OCI-LY7 (cell line): ENCODE measurements around the gene TLE3. TPM values are rescaled to one million over a fixed set of nuclear protein-coding genes. Genes with fewer than 3 reads are reported as not detected.

Experiments
- BruUV-seq: library from RNA; stranded (reverse); fragments of 400-500 nt; replicated peaks from 2 replicates; lab custom pipeline; 2021; lab: Mats Ljungman, UMichigan
- CTCF ChIA-PET: fragments of 300-600 bp; sonication (Branson Sonifier 250); formaldehyde crosslinking; loops from one replicate; lab custom pipeline; 2022; ENCODE audit warnings: antibody characterized with exemption; ENCODE audit not compliant: unreplicated experiment; lab: Charles Lee
- POLR2A ChIA-PET: fragments of 300-600 bp; sonication (Branson Sonifier 250); formaldehyde crosslinking; loops from one replicate; lab custom pipeline; 2022; ENCODE audit warnings: antibody characterized with exemption; lab: Charles Lee
- DNase-seq: peaks from one replicate; pipeline ENCODE4 v3.0.0-alpha.2; 2015; ENCODE audit warnings: low spot score
- H2AFZ ChIP-seq: fragments of 200-600 bp; sonication (generic), shearing (Covaris generic); 2 replicates; pipeline ENCODE4 v1.6.1; 2014; ENCODE audit warnings: mild to moderate bottlenecking, antibody characterized with exemption, low read length, moderate library complexity
- H3K27ac ChIP-seq: fragments of 200-600 bp; sonication (generic); 2 replicates; pipeline ENCODE4 v1.5.1; 2014; ENCODE audit warnings: mixed run types, low read depth, mild to moderate bottlenecking, moderate library complexity, low read length, inconsistent platforms; ENCODE audit not compliant: poor library complexity, severe bottlenecking
- H3K36me3 ChIP-seq: fragments of 200-600 bp; sonication (generic); 2 replicates; pipeline ENCODE4 v1.6.1; 2014; ENCODE audit warnings: mild to moderate bottlenecking, antibody characterized with exemption, low read length, moderate library complexity, mixed read lengths; ENCODE audit not compliant: insufficient read depth
- H3K4me1 ChIP-seq: fragments of 200-600 bp; sonication (generic); 2 replicates; pipeline ENCODE4 v1.5.1; 2014; ENCODE audit warnings: mild to moderate bottlenecking, low read length; ENCODE audit not compliant: insufficient read depth, poor library complexity, severe bottlenecking
- H3K4me2 ChIP-seq: fragments of 200-600 bp; sonication (generic); 2 replicates; pipeline ENCODE4 v1.6.1; 2014; ENCODE audit warnings: mild to moderate bottlenecking, low read length
- H3K4me3 ChIP-seq: fragments of 200-600 bp; sonication (generic); 2 replicates; pipeline ENCODE4 v1.5.1; 2014; ENCODE audit warnings: mild to moderate bottlenecking, low read depth, low read length; ENCODE audit not compliant: poor library complexity, severe bottlenecking
- H3K79me2 ChIP-seq: fragments of 200-600 bp; sonication (generic); 2 replicates; pipeline ENCODE4 v1.6.1; 2016; ENCODE audit warnings: low read depth, mild to moderate bottlenecking, low read length, moderate library complexity, mixed read lengths; ENCODE audit not compliant: insufficient read depth
- H3K9me2 ChIP-seq: fragments of 200-600 bp; sonication (generic); 2 replicates; pipeline ENCODE4 v1.6.1; 2016; ENCODE audit warnings: mild to moderate bottlenecking, low read length, mixed read lengths; ENCODE audit not compliant: insufficient read depth
- H3K9me3 ChIP-seq: fragments of 200-600 bp; sonication (generic); 2 replicates; pipeline ENCODE4 v1.6.1; 2014; ENCODE audit warnings: mild to moderate bottlenecking, mixed run types, low read length, mixed read lengths
- H4K20me1 ChIP-seq: fragments of 200-600 bp; sonication (generic); 2 replicates; pipeline ENCODE4 v1.6.1; 2014; ENCODE audit warnings: mild to moderate bottlenecking, antibody characterized with exemption, low read length, moderate library complexity, mixed read lengths; ENCODE audit not compliant: insufficient read depth
- EZH2phosphoT487 ChIP-seq: fragments of 200-600 bp; sonication (generic); IDR thresholded peaks from 2 replicates; pipeline ENCODE4 v1.6.1; 2018; ENCODE audit warnings: low read depth, borderline replicate concordance, mild to moderate bottlenecking, mixed run types, antibody characterized with exemption, low read length, moderate library complexity, mixed read lengths
- intact Hi-C: fragments of 100-400 bp; cut with micrococcal nuclease; formaldehyde crosslinking; loops from one replicate; pipeline ENCODE4 v1.10.0; 2022; ENCODE audit not compliant: unreplicated experiment
- total RNA-seq, 2 experiments: library from RNA; depleted of rRNA in 1 of 2; stranded (reverse); fragments of >200 nt in 1 of 2; shearing (Covaris generic) in 1 of 2; gene quantifications; 2 replicates each; pipeline ENCODE4 v1.2.3, GENCODE V29; 2014 to 2022
- TF ChIP-seq, protein P1 (sequence below): fragments of 200-600 bp; sonication (generic); conservative IDR thresholded peaks from 2 replicates; pipeline ENCODE4 v1.5.1; 2014; ENCODE audit warnings: mild to moderate bottlenecking, antibody characterized with exemption, low read length, moderate library complexity, mixed read lengths

The TLE3 gene
- total RNA-seq, 2 experiments from 2014 or later, result 31.9 to 37.9 TPM

DNA sequence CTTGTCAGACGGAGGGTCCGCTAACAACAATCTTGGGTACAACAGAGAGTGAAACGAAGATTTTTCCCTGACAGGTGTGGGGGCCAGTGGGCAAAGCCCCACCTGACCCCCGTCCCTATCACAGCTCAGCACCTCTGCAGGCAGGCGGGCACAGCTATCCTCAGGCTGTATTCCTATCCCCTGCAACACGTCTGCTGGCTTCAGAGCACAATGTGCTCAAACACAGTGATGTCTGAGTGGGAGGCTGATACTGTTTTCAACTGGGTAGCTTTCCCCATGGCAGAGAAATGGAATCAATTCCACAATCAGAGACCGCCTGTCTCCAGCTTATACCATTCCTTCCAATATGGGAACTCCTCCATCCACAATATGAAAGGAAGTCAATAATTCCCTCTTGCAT is 28.0 kb downstream of the TLE3 start:
- H4K20me1 ChIP-seq, result no peaks in the 10 kb centered on the region
- intact Hi-C loops, result no loop called here
- peaks cover 95% of the 10 kb centered on the region for H3K36me3 ChIP-seq
- no peak for DNase-seq
- TF ChIP-seq, protein P1, sequence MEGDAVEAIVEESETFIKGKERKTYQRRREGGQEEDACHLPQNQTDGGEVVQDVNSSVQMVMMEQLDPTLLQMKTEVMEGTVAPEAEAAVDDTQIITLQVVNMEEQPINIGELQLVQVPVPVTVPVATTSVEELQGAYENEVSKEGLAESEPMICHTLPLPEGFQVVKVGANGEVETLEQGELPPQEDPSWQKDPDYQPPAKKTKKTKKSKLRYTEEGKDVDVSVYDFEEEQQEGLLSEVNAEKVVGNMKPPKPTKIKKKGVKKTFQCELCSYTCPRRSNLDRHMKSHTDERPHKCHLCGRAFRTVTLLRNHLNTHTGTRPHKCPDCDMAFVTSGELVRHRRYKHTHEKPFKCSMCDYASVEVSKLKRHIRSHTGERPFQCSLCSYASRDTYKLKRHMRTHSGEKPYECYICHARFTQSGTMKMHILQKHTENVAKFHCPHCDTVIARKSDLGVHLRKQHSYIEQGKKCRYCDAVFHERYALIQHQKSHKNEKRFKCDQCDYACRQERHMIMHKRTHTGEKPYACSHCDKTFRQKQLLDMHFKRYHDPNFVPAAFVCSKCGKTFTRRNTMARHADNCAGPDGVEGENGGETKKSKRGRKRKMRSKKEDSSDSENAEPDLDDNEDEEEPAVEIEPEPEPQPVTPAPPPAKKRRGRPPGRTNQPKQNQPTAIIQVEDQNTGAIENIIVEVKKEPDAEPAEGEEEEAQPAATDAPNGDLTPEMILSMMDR, result no peak
- no peak for TF ChIP-seq EZH2phosphoT487
- no peak overlapping the region for H3K4me3 ChIP-seq
- H2AFZ ChIP-seq, result no peak overlapping the region
- no peak overlapping the region for H3K4me2 ChIP-seq
- H3K27ac ChIP-seq, result no peak overlapping the region
- no TSS peak for BruUV-seq
- POLR2A ChIA-PET, result no interaction called here
- H3K79me2 ChIP-seq, result no peaks in the 10 kb centered on the region
- CTCF ChIA-PET, result no interaction called here
- H3K4me1 ChIP-seq, result no peaks in the 10 kb centered on the region
- H3K9me3 ChIP-seq, result no peaks in the 10 kb centered on the region
- H3K9me2 ChIP-seq, result no peaks in the 10 kb centered on the region

DNA sequence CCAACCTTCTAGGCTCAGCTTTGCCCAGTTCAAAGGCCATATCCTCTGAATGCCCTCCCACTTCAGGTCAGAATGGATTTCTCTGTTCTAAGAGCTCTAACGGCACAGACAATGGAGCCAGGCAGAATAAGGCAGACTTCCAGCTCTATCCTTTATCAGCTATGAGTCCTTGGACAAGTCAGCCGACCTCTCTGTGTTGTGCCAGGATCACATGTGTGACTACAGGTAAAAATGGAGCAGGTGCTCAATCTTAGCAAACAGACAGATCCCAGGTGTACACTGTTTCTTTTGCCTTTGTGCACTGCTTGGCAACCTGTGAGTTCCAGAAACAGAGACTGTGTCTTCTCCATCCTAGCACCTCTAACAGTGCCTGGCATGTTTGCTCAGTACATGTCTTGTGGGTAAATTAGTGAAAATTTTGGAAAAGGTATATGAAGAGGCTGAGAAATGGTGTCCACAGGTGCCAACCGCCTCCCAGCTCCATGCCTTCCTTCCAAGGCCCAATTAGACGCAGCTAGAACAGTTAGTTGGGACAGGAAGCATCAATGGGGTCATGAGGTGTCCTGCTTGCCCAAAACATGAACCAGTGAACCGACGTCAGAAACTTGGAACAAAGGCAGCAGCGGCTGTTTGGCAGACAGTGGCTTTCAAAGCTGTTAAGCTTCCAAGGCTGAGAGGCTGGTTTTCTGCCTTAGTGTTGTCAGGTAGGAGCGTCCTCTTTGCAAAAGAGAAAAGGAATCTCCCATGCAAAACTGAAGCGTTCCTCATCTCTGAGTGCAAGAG is 28.7 kb downstream of the TLE3 start:
- POLR2A ChIA-PET, result interaction anchor here (1.5 kb wide), 1 partner anchor 40 kb away, joined by 4 read pairs; no protein-coding TSS in a partner anchor
- intact Hi-C loops, result no loop called here
- Histone ChIP-seq H2AFZ (no peak overlapping the region), H4K20me1 (no peaks in the 10 kb centered on the region), H3K4me3 (no peak overlapping the region), H3K36me3 (peaks cover 92% of the 10 kb centered on the region), H3K9me3 (no peaks in the 10 kb centered on the region), H3K4me1 (no peaks in the 10 kb centered on the region), H3K79me2 (no peaks in the 10 kb centered on the region), H3K4me2 (no peak overlapping the region), H3K9me2 (no peaks in the 10 kb centered on the region), H3K27ac (no peak overlapping the region)
- DNase-seq, result no peak
- CTCF ChIA-PET, result no interaction called here
- BruUV-seq, result no TSS peak
- TF ChIP-seq, protein P1, result no peak
- TF ChIP-seq EZH2phosphoT487, result no peak

DNA sequence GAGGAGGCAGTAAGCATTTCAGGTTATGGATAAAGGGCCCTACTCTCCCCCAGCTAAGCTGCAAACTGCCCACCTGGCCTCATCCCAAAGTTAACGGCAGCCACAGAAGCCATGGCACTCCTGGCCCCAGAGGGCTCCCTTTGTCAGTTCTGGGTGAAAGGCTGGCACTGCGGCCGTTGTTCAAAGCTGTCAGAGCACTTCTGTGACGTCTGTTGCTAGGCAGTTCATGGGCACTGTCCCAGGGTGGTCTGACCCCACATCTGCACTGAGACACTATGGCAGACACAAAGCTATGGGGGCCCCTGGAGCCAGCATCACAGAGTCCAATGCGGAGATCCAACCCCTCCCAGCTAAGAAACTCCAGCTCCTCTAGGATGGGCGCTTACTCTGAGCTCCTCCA is 30.0 kb downstream of the TLE3 start:
- Histone ChIP-seq H4K20me1 (no peaks in the 10 kb centered on the region), H2AFZ (no peak overlapping the region), H3K27ac (no peak overlapping the region), H3K79me2 (no peaks in the 10 kb centered on the region), H3K9me2 (no peaks in the 10 kb centered on the region), H3K4me1 (no peaks in the 10 kb centered on the region), H3K9me3 (no peaks in the 10 kb centered on the region), H3K36me3 (peaks cover 90% of the 10 kb centered on the region), H3K4me2 (no peak overlapping the region), H3K4me3 (no peak overlapping the region)
- ChIA-PET POLR2A (interaction anchor here (0.7 to 1.5 kb wide), 2 partner anchors 39 to 57 kb away, joined by 3 to 4 read pairs; no protein-coding TSS in a partner anchor), CTCF (no interaction called here)
- intact Hi-C loops, result no loop called here
- no peak for DNase-seq
- no peak for TF ChIP-seq EZH2phosphoT487
- TF ChIP-seq, protein P1, result no peak
- BruUV-seq, result no TSS peak
